Stimulated activated CD4-positive, alpha-beta T cell treated with anti-CD3 and anti-CD28 coated beads, Interleukin-2, amount 100 ng/mL, for 24 hours (primary cell): ENCODE measurements around the gene ARMC7.
"Not testable (repeated sequence)": the region's sequence is repeated elsewhere in the genome, so short reads cannot be mapped to it uniquely, and the experiment has no call there.

Experiments used
- DNase-seq, 2 donors: peaks; one replicate each; pipeline ENCODE4 v3.0.0-alpha.2; 2020

The ARMC7 gene

DNA sequence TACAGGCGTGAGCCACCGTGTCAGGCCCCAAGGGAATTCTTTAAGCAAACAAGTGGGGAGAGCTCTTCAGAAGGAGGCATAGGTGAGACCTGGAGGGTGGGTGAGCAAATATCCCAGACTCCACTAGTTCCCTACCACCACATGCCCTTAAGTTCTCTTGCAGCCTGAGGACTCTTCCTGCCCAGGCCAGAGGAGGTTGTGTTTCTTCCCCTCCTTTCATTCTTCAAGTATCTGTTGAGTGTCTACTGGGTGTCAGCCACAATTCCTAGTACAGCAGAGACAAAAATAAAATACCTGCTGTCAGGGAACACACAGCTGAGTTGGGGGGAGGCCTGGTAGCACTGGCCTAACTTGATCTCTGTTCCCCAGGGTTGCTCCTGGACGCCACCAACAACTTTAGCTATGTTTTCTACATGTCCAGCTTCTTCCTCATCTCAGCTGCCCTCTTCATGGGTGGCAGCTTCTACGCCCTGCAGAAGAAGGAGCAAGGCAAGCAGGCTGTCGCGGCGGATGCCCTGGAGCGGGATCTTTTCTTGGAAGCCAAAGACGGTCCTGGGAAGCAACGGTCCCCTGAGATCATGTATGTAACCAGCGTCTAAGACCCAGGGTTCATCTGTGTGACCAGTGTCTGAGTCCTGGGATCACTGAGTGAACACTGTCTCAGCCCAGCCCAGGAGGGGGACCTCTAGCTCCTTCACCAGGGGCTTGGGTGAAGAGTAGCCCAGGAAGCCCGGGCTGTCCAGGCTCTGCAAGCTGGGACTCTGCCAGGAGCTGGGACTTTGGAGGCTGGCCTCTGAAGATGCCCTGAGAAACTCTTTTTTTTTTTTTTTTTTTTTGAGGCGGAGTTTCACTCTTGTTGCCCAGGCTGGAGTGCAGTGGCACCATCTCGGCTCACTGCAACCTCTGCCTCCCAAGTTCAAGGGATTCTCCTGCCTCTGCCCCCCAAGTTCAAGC, 5.9 kb upstream of the ARMC7 start:
- no peak for DNase-seq

DNA sequence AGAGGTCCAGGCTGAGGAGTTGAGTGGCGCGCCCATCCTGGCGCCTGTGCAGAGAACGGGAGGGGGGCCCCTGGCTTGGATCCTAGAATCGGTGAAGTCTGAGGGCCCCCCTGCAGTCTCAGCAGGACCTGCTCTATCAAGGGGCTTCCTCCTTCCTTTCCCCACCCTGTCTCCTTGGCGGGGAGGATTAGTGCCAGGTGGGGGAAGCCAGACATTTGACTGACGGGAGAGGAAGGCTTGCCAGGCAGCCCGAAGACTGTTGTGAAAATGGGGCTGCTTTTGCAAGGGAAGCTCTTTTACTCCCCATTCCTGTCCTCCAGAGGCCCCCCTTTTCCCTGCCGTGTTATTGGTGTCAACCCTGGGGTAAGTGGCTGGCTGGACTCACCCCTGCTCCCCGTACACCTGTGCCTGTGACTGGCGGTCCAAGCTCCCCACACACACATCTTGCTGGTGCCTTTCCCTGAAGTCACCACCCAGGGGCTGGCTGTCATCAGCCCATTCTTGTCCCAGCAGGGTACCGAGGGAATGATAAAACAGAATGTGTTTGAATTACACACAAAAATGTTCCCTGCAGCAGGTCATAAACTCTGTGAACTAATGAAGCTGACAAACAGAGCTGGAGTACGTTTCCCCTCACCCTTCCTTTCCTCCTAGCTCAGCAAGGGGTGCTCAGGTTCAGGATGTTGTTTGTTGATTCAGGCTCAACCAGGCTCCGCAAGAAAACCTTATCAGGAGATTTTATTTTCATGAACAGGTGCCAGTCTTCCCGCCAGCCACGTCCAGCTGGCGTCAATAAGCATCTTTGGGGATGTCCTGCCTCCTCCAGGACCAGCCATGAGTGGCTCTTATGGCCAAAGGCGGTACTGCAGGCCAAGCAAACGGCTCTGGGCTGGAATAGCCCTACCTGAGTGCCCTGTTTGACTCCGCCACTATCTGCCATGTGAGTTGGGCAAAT, 4.4 kb upstream of the ARMC7 start:
- DNase-seq = peak; percentile 38 to 45

DNA sequence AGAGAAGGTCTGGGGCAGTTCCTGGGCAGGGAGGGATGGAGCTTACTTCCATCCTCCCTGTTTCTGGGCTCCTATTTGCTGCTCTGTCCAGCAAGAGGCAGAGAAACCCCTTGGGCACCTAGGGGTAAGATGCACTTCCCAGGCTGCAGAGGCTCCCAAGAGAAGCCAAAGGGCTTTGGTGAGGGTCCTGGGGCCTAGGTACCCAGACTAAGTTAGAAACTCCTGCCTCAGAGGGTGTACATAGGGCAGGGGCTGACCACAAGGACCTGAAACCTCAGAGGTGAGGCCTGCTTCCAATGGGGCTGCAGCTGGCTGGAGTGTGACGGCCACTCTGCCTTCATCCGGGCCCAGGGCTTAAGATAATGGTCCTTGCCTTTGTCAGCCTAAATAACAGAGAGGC, 1.6 kb upstream of the ARMC7 start:
- no peak for DNase-seq

DNA sequence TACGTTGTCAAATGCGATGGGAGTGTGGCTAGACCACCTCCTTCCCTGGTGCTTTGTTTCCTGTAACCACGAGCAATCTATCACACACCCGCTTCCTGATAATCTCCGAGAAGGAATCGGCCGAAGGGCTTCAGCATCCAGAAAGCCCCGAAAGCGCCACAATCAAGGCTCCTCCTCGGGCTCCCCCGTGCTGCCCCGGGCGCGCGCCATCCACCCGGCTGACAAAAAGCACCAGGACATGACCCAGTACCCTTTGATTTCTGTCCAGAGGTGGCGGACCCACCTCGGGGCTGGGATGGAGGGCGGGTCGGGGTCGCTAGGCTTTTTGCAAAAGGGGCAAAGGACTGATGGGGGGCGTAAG, 743 bp upstream of the ARMC7 start:
- DNase-seq = peak in 1 of 2 donors; percentile 36

DNA sequence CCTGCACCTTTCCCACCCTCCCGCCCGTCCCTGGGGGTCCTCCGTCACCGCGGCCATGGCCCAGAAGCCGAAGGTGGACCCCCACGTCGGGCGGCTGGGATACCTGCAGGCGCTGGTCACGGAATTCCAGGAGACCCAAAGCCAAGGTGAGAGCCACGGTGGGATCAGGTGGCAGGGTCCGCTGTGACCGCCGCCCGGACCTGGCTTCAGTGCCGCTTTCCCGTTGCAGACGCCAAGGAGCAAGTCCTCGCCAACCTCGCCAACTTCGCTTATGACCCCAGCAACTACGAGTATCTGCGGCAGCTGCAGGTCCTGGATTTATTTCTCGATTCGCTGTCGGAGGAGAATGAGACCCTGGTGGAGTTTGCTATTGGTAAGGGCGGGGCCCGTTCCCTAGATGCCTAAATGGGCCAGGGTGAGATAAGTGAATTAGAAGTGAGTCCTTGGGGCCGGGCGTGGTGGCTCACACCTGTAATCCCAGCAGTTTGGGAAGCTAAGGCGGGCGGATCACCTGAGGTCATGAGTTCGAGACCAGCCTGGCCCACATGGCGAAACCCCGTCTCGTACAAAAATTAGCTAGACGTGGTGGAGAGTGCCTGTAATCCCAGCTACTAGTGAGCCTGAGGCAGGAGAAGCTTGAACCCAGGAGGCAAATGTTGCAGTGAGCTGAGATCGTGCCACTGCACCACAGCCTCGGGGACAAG, 617 bp downstream of the ARMC7 start:
- peak in 1 of 2 donors; percentile 26 for DNase-seq

DNA sequence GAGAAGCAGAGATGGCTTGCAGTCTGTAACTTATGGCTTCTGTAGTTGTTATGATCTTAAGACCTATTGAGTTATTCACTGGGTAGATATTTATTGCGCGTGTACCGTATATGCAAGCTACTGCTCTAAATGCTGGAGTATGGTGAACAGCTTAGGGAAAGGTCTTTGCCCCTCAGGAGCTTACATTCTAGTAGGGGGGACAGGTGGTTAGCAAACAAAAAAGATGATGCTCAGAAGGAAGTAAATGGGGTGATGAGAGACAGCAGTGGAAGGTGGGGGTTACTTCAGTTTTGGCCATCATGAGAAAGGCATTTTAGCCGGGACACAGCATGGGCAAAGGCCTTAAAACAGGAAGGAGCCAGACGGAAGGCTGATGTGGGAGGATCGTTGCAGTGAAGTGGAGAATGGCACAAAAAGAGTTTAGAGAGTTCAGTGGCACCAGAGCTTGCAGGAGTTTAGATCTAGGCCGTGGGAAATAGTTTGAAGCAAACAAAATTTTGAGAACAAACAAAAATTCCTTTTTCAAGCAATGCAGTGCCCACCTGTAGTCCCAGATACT, 2.1 kb downstream of the ARMC7 start:
- no peak for DNase-seq

DNA sequence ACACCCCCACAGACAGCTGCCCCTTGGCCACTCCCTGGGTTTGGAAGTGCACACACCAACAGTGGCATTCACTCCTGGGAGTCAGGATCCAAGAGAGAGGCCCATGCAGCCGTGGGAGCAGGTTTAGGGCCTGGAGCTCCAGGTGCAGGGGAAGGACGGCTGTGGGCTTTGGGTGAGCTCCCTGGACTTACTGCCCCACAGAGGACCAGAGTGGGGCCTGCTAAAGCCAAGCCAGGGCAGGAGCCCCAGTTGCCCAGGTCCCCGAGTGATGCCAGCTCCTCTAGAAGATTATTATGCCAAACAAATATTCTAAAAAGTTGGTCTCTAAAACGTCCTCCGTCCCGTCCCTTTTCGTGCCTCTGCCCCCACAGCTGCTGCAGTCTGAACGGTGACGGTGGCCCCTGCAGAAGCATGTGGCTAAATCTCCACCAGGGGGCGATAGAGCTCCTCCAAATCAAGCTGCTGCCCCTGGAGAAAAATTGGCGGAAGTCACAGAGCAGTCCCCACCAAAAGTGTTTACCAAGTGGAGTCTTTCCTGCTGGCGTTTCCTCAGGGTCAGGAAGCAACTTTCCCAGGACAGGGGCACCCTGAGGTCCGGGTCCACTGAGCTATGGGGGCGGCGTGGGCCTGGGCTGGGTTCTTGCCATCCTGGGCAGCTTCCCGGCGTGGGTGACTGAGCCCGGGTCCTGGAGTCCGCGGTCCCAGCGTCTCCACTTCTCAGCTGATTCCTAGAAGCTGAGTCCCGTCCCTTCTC, 4.2 kb downstream of the ARMC7 start:
- DNase-seq = peak; percentile 89 to 92

DNA sequence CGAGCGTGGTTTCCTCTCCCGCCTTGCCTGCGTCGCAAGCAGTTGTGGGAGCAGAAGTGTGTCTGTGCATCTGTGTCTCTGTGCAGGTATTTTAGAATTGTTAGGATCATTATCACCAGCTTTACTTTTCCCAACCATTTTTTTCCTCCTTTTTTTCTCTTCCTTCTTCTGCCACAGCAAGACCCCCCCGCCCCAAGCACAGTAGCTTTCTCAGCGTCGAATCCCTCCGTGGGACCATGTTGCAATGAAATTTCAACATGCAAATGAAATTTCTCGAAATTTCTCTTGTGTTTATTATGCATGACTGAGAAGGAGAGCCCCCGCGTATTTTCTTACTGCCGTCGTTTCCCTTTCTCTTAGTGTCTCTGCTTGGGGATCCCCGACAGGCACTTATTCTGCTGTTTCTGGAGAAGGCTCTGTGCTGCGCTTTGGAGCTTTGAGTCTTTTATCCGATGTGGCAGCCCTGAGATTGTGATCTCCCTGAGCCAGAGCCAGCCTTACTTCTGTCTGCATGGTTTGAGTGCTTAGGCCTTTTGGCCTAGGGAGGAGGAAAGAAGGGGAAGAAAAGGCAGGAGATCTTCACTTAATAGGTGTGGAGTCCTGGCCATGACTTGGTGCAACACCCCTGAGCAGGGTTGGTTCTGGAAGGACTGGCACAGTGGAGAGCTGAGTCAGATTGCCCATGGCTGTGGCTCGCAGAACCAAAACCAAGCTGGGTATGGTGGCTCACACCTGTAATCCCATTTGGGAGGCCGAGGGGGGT, 5.0 kb downstream of the ARMC7 start:
- no peak for DNase-seq

DNA sequence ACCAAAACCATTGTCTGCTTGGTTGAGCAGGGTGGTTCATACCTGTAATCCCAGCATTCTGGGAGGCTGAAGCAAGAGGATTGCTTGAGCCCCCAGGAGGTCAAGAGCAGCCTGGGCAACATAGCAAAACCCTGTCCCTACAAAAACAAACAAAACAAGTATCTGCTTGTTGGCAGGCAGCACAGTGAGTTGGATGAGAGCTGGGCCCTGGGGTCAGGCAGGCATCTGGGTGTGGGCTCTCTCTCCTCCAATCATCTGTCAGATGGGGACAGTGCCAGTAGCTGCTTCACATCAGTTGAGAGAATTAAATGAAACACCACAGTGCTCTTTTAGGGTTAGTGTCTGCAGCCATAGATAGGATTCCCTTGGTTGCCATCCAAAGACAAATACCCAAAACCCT, 5.8 kb downstream of the ARMC7 start:
- DNase-seq = no peak

DNA sequence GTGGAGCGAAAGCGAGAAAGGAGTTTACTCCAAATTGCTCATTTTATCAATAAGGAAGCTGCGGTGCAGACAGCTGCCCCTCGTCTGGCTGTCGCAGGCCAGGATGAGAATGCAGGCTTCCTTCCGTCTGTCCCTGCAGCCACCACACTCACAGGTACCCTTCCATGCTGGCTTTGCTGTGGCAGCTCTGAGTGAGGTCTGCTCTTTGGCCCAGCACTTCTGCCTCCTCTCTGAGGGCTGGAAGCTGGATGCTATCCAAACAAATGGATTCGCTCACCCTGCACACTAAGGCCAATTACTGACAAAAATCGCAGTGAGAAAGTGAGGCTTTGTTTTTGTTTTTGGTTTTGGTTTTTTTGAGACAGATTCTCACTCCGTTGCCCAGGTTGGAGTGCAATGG, 7.0 kb downstream of the ARMC7 start:
- DNase-seq = no peak

DNA sequence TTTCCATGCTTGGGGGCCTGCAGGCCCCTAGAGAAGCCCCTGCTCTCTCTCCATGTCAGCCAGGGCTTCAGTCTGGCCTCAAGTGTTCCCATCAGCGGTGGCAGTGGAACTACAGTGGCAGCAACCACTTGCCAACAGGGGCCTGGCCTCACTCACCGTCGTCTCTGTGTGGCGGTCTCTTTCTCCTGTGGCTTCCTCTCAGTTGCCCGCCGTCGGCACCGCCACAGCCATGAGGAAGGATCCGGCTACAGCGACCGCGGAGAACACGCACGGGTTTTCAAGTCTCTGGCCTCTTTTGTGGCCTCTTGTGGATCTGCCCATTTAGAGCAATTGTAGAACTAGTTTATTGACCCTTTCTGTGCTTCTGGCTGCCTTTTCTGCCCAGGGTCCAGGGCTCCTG, 8.5 kb downstream of the ARMC7 start:
- DNase-seq = no peak

DNA sequence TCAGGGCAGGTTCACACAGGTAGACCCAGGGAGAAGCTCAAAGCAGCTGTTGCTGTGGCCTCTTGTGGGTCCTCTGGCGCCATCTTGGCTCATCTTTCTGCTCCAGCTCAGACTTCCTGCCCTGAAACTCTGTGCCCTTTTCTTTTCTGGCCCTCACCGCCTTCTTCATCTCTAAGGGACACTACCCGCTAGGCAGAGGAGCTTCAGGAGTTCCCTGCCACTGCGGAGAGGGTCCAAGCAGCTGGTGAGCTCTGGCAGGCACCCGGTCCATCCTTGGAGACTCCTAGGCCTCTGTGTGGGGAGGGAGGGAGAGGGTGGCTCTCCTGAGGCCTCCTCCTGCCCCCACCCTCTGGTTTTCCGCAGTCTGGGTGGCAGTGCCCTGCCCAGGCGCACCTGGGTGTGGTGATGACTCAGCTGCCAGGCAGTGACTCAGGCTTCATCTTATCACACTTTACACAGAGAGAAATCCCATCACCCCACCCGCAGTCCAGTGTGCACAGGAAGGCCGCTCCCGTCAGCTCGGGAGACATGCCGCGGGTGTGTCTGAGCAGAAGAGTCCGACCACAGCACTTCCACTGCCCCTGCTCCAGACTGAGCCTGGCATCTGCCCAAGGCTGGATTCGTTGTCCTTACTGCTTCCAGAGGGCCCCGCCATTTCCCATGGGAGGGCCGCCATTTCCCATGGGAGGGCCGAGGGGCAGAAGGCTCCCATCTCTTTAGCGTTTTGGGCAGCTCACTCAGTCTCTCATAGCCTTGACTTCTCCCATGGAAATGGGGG, 14.5 kb downstream of the ARMC7 start:
- DNase-seq = peak; percentile 68 to 69

DNA sequence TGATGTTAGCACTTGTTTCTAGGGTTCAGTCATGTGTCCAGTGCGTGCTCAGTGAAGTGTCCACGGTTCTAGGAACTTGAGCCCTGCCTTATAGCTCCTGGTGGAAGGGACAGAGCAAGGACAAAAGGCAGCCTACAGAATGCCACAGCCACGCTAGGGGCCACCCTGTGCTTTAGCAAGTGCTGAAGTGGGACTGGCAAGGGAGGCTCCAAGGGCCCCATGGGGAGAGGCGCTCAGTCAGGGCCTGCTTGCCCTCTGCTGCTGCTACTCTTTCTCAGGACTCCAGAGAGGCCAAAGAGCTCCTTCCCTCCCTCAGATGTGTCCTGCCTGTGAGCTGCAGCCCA, 15.0 kb downstream of the ARMC7 start:
- DNase-seq = no peak

DNA sequence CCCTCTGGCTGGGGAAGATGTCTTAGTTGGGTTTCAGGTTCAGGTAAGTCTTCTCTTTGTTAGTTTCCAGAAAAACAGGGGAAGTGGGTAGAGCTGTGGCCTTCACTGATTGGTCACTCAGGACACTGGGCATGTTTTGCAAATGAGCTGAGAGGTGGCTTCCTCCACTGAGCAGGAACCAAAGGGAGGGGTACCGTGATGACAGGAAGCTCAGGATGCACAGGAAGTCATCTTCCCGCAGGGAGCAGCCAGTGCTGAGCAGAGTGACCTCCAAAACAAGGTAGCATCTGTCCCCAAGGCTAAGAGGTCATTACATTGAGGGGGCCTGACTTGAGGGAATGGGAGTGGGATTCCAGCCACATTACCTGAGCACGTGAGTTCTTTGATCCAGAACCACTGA, 16.2 kb downstream of the ARMC7 start:
- no peak for DNase-seq

DNA sequence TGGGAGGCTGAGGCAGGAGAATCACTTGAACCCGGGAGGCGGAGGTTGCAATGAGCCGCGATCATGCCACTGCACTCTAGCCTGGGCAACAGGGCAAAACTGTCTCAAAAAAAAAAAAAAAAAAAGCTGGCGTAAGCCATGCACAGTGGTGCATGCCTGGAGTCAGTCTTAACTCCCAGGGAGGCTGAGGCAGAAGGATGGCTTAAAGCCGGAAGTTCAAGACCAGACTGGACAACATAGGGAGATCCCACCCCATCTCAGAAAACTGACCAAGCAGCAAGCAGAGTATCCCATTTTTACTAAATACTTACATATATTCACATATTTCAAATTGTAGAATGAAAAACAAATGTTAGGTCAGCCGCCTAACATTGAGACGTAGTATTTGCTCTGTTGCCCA, 17.2 kb downstream of the ARMC7 start:
- no peak for DNase-seq

DNA sequence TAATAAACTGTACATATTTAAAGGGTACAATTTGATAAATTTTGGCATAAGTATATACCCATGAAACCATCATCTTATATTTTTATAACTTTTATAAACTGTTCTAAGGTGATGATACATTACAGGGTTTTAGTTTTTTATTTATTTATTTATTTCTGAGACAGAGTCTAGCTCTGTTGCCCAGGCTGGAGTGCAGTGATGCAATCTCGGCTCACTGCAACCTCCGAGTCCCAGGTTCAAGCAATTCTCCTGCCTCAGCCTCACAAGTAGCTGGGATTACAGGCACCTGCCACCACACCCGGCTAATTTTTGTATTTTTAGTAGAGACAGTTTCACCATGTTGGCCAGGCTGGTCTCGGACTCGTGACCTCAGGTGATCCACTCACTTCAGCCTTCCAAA, 18.2 kb downstream of the ARMC7 start:
- not testable (repeated sequence) for DNase-seq

DNA sequence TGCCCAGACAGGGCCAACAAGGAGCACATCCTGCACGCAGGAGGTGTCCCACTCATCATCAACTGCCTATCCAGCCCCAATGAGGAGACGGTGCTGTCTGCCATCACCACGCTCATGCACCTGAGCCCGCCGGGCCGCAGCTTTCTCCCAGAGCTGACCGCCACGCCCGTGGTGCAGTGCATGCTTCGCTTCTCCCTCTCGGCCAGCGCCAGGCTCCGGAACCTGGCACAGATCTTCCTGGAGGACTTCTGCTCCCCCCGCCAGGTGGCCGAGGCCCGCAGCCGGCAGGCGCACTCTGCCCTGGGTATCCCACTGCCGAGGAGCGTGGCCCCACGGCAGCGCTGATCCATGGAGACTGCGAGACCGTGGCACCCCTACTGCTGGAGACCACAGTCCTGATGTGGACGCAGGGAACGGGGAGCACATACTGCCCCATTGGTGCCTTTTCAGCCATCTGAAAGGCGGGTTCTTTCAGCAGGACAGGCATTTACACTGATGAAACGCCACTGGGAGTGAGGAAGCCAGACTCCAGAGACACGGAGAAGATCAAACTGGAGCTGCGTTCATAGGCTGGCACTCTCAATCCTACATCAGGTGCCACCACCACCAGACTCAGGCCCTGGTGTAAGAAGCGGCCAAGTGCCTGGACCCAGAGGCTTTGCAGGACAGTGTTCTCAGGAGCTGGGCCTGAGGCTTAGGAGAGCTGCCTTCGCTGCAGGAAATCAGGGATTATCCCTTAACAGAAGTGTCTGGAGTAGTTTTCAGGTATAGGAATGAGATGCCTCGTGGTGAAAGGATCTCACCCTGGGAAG, 19.1 kb downstream of the ARMC7 start:
- no peak for DNase-seq

DNA sequence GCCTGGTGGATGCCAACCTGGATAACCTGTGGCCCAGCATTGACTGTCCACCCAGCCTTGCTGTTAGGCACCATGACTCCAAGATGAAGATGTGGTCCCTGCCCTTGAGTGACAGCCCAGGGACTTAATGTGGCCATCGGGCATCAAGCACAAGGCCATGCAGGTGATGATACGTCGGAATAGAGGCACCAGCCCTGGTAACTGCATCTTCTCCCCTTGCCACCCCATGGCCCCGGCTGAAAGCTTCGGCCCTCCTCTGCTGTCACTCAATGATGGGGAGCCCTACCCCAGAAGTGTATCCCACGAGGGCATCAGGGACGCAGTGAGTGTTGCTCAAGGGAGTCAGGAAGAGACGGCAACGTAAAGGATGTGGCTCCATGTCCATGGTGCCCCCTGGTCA, 19.8 kb downstream of the ARMC7 start:
- DNase-seq = no peak

DNA sequence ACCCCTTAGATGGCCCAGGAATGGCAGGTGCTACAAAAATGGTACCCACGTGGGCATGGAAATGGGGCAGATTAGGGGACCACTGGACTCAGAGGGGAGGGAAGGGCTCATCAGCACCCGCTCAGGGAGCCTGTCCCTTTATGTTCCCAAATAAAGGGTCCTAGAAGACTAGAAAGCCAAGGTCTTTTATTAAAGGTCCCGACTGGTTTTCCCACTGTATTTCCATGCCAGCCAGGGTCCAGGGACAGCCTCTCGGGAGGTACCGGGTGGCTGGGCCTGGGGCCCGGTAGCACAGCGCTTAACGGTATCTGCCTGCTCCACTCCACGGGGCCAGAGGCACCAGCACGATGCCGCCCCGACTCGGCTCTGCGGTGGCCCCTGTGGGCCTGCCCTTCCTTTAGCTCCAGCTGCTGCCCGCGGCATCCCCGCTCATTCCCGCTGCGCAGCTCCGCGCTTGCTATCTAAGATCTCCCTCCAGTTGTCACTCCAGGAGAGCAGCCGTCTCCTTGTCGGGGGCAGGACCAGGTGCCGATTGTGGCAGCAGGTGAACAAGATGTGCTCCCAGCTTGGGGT, 20.4 kb downstream of the ARMC7 start:
- no peak for DNase-seq
